ENCODE data around the gene SLC27A1.

Gene SLC27A1

GRCh38 chr19:17457616-17458015, 12.7 kb upstream of the SLC27A1 start:
- Histone ChIP-seq H3K9me2 (replicated peaks; ENCODE audit: insufficient read depth, low read length) (no peaks in the 10 kb centered on the region), H3K4me3 (ENCODE audit: low read length) (no peak overlapping the region), H3K9ac (ENCODE audit: low read length) (no peak overlapping the region), H2AFZ (ENCODE audit: low read length) (no peak overlapping the region), H3K4me1 (ENCODE audit: low read length) (peaks cover 5% of the 10 kb centered on the region; the same call in 1 of the 2 replicates), H3F3A (ENCODE audit: insufficient read depth, low read length) (no peaks in the 10 kb centered on the region), H3K79me2 (ENCODE audit: low read length) (no peaks in the 10 kb centered on the region), H4K20me1 (ENCODE audit: insufficient read depth, low read length) (no peaks in the 10 kb centered on the region), H3K27me3 (replicated peaks; ENCODE audit: insufficient read depth, low read length) (peaks cover 57% of the 10 kb centered on the region), H3K36me3 (replicated peaks; ENCODE audit: insufficient read depth, low read length) (no peaks in the 10 kb centered on the region), H3K9me3 (replicated peaks; ENCODE audit: insufficient read depth, low read length) (no peaks in the 10 kb centered on the region), H3K27ac (ENCODE audit: low read length) (no peak overlapping the region), H3K4me2 (ENCODE audit: low read depth, low read length) (no peak overlapping the region)
- TF ChIP-seq EZH2 (optimal IDR thresholded peaks at IDR 0.05; ENCODE audit: low read depth, low read length) (no peak), EZH2phosphoT487 (IDR thresholded peaks at IDR 0.05; ENCODE audit: low read length) (no peak), CTCF (IDR thresholded peaks at IDR 0.05; ENCODE audit: low read length) (no peak)
- no peak for DNase-seq

GRCh38 chr19:17458970-17459369, 11.4 kb upstream of the SLC27A1 start:
- TF ChIP-seq EZH2phosphoT487 (IDR thresholded peaks at IDR 0.05; ENCODE audit: low read length) (no peak), EZH2 (optimal IDR thresholded peaks at IDR 0.05; ENCODE audit: low read depth, low read length) (no peak), CTCF (IDR thresholded peaks at IDR 0.05; ENCODE audit: low read length) (no peak)
- H3K27ac ChIP-seq (ENCODE audit: low read length), result no peak overlapping the region
- peaks cover 5% of the 10 kb centered on the region; the same call in 1 of the 2 replicates for H3K4me1 ChIP-seq (ENCODE audit: low read length)
- H3K4me3 ChIP-seq (ENCODE audit: low read length), result no peak overlapping the region
- no peaks in the 10 kb centered on the region for H3K9me3 ChIP-seq (replicated peaks; ENCODE audit: insufficient read depth, low read length)
- H4K20me1 ChIP-seq (ENCODE audit: insufficient read depth, low read length), result no peaks in the 10 kb centered on the region
- DNase-seq, result no peak
- H3K9me2 ChIP-seq (replicated peaks; ENCODE audit: insufficient read depth, low read length), result no peaks in the 10 kb centered on the region
- no peaks in the 10 kb centered on the region for H3F3A ChIP-seq (ENCODE audit: insufficient read depth, low read length)
- peaks cover 66% of the 10 kb centered on the region for H3K27me3 ChIP-seq (replicated peaks; ENCODE audit: insufficient read depth, low read length)
- no peak overlapping the region for H3K9ac ChIP-seq (ENCODE audit: low read length)
- H3K36me3 ChIP-seq (replicated peaks; ENCODE audit: insufficient read depth, low read length), result no peaks in the 10 kb centered on the region
- H3K4me2 ChIP-seq (ENCODE audit: low read depth, low read length), result no peak overlapping the region
- no peaks in the 10 kb centered on the region for H3K79me2 ChIP-seq (ENCODE audit: low read length)
- H2AFZ ChIP-seq (ENCODE audit: low read length), result no peak overlapping the region

- no peak within 1 kb of the TSS for H3K9ac ChIP-seq (ENCODE audit: low read length)
- no peak for DNase-seq
- no peak for TF ChIP-seq CTCF (IDR thresholded peaks at IDR 0.05; ENCODE audit: low read length)
- no peak for TF ChIP-seq EZH2phosphoT487 (IDR thresholded peaks at IDR 0.05; ENCODE audit: low read length)
- no peak for TF ChIP-seq EZH2 (optimal IDR thresholded peaks at IDR 0.05; ENCODE audit: low read depth, low read length)
- H3K36me3 ChIP-seq (replicated peaks; ENCODE audit: insufficient read depth, low read length), result no peaks in the 10 kb centered on the region
- H2AFZ ChIP-seq (ENCODE audit: low read length), result no peak within 1 kb of the TSS
- H3F3A ChIP-seq (ENCODE audit: insufficient read depth, low read length), result no peaks in the 10 kb centered on the region
- no peaks in the 10 kb centered on the region for H3K9me2 ChIP-seq (replicated peaks; ENCODE audit: insufficient read depth, low read length)
- peaks cover 71% of the 10 kb centered on the region for H3K27me3 ChIP-seq (replicated peaks; ENCODE audit: insufficient read depth, low read length)
- no peak within 1 kb of the TSS for H3K27ac ChIP-seq (ENCODE audit: low read length)
- no peak within 1 kb of the TSS for H3K4me2 ChIP-seq (ENCODE audit: low read depth, low read length)
- H3K4me1 ChIP-seq (ENCODE audit: low read length), result peaks cover 5% of the 10 kb centered on the region; the same call in 1 of the 2 replicates
- no peaks in the 10 kb centered on the region for H3K79me2 ChIP-seq (ENCODE audit: low read length)
- no peaks in the 10 kb centered on the region for H4K20me1 ChIP-seq (ENCODE audit: insufficient read depth, low read length)
- H3K9me3 ChIP-seq (replicated peaks; ENCODE audit: insufficient read depth, low read length), result no peaks in the 10 kb centered on the region
- no peak within 1 kb of the TSS for H3K4me3 ChIP-seq (ENCODE audit: low read length)
These were observed 9.7 kb upstream of the SLC27A1 start, which contains the start of gene NXNL1 for GRCh38 chr19:17460372-17461230. NXNL1 (minus strand) TSS chr19:17460926; CDS start chr19:17460869, 57 bp downstream.

All from MM.1S (cell line).